ENCODE measurements around the gene GLI3.

GLI3 gene

GRCh38 chr7:41943094-41943577 is 293.9 kb downstream of the GLI3 start:
- peak; percentile 95 for TF ChIP-seq CTCF (IDR thresholded peaks at IDR 0.05; ENCODE audit: low read depth, low read length)
- peak overlapping the region; percentile 20 for H3K4me3 ChIP-seq (ENCODE audit: low read depth, low read length)
- peak; percentile 83 for DNase-seq (ENCODE audit: low read depth, low spot score)
- in situ Hi-C loops (cut with HindIII; ENCODE audit: low sequenced_read_pairs), result no loop called here

GRCh38 chr7:41942468-41943093 is 294.4 kb downstream of the GLI3 start:
- in situ Hi-C loops (cut with HindIII; ENCODE audit: low sequenced_read_pairs), result no loop called here
- H3K4me3 ChIP-seq (ENCODE audit: low read depth, low read length), result peak overlapping the region; percentile 20
- TF ChIP-seq CTCF (IDR thresholded peaks at IDR 0.05; ENCODE audit: low read depth, low read length), result no peak
- DNase-seq (ENCODE audit: low read depth, low spot score), result peak; percentile 83

- DNase-seq (ENCODE audit: low read depth, low spot score), result peak; percentile 77
- in situ Hi-C loops (cut with HindIII; ENCODE audit: low sequenced_read_pairs), result no loop called here
- no peak overlapping the region for H3K4me3 ChIP-seq (ENCODE audit: low read depth, low read length)
- peak; percentile 90 for TF ChIP-seq CTCF (IDR thresholded peaks at IDR 0.05; ENCODE audit: low read depth, low read length)
Observed at GRCh38 chr7:41940760-41941343, 296.2 kb downstream of the GLI3 start.

- no peak for DNase-seq (ENCODE audit: low read depth, low spot score)
- in situ Hi-C loops (cut with HindIII; ENCODE audit: low sequenced_read_pairs), result no loop called here
- TF ChIP-seq CTCF (IDR thresholded peaks at IDR 0.05; ENCODE audit: low read depth, low read length), result no peak
- H3K4me3 ChIP-seq (ENCODE audit: low read depth, low read length), result no peak overlapping the region
Observed at GRCh38 chr7:41938371-41938770, 298.6 kb downstream of the GLI3 start.

GRCh38 chr7:41933427-41933826 is 303.6 kb downstream of the GLI3 start:
- TF ChIP-seq CTCF (IDR thresholded peaks at IDR 0.05; ENCODE audit: low read depth, low read length), result no peak
- H3K4me3 ChIP-seq (ENCODE audit: low read depth, low read length), result no peak overlapping the region
- in situ Hi-C loops (cut with HindIII; ENCODE audit: low sequenced_read_pairs), result no loop called here
- no peak for DNase-seq (ENCODE audit: low read depth, low spot score)

- no peak for TF ChIP-seq CTCF (IDR thresholded peaks at IDR 0.05; ENCODE audit: low read depth, low read length)
- no peak for DNase-seq (ENCODE audit: low read depth, low spot score)
- H3K4me3 ChIP-seq (ENCODE audit: low read depth, low read length), result no peak overlapping the region
- in situ Hi-C loops (cut with HindIII; ENCODE audit: low sequenced_read_pairs), result no loop called here
Observed at GRCh38 chr7:41931263-41931646, 305.8 kb downstream of the GLI3 start.

Measured in astrocyte of the spinal cord (primary cell).